ENCODE results near the gene ZNF526. TPM values are rescaled to one million over a fixed set of nuclear protein-coding genes. Genes with fewer than 3 reads are reported as not detected.

Gene ZNF526
- total and polyA plus RNA-seq, 5 experiments from 2014 or later: 3.9 to 20.1 (median 8.1) TPM

DNA sequence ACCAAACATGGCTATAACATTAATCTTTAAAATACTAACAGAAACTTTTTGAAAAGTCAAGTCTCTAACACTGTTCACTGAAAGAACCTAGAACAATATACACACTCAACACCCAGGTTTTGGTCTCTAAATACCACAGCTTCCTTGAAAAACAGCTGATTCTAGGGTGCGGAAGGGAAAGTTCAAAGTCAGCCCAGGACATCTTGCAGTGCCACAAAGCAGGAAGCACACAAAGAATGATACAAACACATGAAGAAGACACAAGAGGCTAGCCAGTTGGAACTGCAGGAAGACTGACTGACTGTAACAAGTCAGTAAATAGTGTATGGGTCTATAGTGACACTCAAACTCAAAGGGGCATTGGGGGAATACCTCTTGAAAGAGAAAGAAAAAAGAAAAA lies 7.2 kb upstream of the ZNF526 start:
- Mint-ChIP-seq H3K4me1 (peaks cover 37 to 77% (median 69%) of the 10 kb centered on the region in 4 donors), H3K27ac (peak overlapping the region; percentile 18 to 98 (median 64)), H3K4me3 (peak overlapping the region in 9 of 10 donors; percentile 4 to 75 (median 51)), H3K27me3 (peaks cover 0 to 2% (median 0%) of the 10 kb centered on the region in 5 donors), H3K9me3 (no peaks in the 10 kb centered on the region), H3K36me3 (peaks cover 0 to 78% (median 13%) of the 10 kb centered on the region in 3 donors)
- ATAC-seq: no peak
- POLR2A ChIA-PET: interaction anchor here (0.6 to 7.7 kb wide), 2 partner anchors 12 to 79 kb away, joined by 3 to 62 read pairs; no protein-coding TSS in a partner anchor
- DNase-seq: no peak

DNA sequence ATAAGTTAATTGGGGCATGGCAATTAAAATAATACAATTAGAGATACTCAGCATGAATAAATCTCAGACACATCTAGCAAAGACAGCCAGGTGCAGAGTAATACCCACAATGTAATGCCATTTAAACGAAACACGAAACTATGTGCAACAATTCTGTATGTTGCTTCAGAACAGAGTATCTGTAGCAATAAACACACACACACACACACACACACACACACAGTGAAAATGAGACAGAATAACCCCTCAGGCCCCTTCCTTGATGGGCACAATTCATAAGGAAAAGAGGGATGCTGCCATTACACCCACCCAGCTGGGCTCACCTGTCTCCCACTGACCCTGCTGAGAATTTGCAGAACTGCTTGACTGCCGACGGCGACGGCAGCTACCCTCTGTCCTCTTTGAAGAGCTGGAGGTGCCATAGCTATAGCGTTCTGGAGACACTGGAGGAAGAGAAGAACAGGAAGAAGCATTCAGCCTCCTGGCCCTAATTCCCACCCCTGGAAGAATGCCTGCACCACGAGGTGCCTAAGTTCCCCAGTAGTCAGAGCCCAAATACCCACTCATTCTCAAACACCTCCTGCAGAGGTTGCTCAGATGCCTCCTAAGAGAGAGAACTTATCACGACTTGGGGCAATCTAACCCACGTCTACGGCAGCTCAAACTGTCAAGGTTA lies 5.2 kb upstream of the ZNF526 start:
- peak overlapping the region; percentile 49 to 99 (median 96) for H3K27ac Mint-ChIP-seq
- ATAC-seq (no peak), DNase-seq (no peak)
- H3K4me3 Mint-ChIP-seq: peak overlapping the region; percentile 73 to 97 (median 93)
- H3K4me1 Mint-ChIP-seq: peaks cover 36 to 79% (median 71%) of the 10 kb centered on the region in 4 donors
- H3K36me3 Mint-ChIP-seq: peaks cover 0 to 57% (median 12%) of the 10 kb centered on the region in 3 donors
- POLR2A ChIA-PET: interaction anchor here (0.7 to 7.7 kb wide), 5 partner anchors 9 to 91 kb away, joined by 3 to 62 read pairs (median 5); partner anchors contain the start of gene GSK3A
- no peaks in the 10 kb centered on the region for H3K9me3 Mint-ChIP-seq
- peaks cover 0 to 2% (median 0%) of the 10 kb centered on the region in 5 donors for H3K27me3 Mint-ChIP-seq

DNA sequence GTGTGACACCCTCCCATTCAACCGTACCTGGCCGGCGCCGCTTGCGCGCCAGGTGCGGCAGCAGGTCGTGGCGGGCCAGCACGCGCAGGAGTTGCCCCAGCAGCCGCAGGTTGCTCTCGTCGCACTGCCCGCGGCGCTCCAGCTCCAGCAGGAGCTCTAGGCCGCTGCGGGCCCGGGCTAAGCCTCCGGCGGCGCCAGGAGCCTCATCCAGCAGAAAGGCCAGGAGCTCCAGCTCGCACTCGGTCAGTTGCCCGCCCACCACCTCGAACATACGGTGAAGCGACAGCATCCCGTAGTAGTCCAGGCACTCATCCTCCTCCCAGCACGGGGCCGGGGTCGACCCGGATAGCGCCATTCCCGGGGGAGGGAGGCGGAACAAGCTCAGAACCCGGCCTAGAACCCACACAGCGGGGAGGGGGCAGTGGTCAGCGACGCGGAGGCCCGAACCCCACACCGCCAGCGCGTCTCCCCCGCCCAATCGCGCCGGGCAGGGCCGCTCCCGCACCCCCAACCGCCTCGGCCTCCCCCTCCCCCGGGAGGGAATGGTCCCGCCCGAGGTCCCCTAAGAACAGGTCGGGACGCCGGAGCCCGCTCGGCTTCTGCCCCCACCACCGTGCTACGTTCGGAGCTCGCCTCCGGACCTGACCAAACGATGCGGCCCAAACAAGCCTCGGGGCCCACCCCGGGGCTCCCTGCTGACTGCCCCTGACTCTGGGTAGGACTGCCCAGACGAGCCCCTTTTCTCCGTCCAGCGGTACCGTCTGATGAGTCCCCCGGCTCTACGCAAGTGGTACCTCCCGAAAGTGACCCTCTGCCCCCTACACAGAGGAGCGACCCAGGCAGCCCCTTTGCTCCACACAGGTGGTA lies 3.2 kb upstream of the ZNF526 start:
- ATAC-seq: peak in 1 of 2 donors; percentile 0
- peaks cover 0 to 2% (median 0%) of the 10 kb centered on the region in 5 donors for H3K27me3 Mint-ChIP-seq
- peaks cover 0 to 44% (median 8%) of the 10 kb centered on the region in 3 donors for H3K36me3 Mint-ChIP-seq
- H3K4me1 Mint-ChIP-seq: peaks cover 41 to 85% (median 81%) of the 10 kb centered on the region in 4 donors
- no peaks in the 10 kb centered on the region for H3K9me3 Mint-ChIP-seq
- peak overlapping the region; percentile 94 to 100 (median 98) for H3K27ac Mint-ChIP-seq
- peak in 8 of 10 donors; percentile 10 to 71 (median 26) for DNase-seq
- H3K4me3 Mint-ChIP-seq: peak overlapping the region; percentile 91 to 97 (median 94)
- POLR2A ChIA-PET: interaction anchor here (0.5 to 7.7 kb wide), 15 partner anchors 9 to 339 kb away, joined by 3 to 62 read pairs (median 5); partner anchors contain the start of genes GSK3A and POU2F2

DNA sequence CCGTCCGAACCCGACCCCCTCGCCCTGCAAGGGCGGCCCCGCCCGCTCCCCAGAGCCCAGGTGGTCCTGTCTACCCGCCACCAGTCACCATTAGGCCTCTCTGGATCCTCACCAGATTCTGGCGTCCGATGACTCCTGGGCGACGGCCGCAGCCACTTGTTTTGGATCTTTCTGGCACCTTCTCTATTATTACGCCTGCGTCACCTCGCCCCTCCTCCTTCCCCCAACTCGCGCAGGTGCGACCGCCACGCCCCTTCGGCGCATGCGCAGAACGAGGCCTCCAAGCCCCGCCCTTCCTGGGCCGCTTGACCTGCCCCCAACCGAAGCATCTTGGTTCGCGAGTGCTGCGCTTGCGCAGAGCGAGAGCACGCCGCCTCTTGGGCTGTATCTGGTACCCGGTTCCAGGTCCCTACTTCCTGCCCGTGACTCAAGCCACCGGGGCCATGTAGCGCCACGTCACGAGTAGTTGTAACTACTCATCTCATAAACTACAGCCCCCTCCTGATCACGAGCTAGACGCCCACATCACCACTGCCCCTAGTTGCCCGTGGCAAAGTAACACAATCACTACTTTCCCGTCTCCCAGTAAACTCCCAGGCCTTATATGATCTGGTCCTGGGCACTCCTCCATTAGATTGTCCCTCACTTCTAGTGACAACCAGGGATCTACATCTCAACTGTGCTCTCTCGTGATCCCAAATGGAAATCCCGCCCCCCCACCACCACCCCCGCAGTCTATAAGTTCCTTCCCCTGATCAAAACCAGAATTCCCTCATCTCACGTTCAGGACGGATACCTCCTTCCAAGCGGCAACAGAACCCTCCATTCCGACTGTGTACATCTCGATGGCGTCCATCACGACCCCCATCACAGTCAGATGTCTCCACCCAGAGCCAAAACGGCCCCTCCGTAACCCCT lies 2.3 kb upstream of the ZNF526 start, which contains the start of gene DEDD2:
TSS of gene DEDD2 (minus strand) at position 158 of the 918 bp plus-strand sequence. CDS start 670 bp downstream, outside the sequence.
- Mint-ChIP-seq H3K4me1 (peaks cover 43 to 86% (median 83%) of the 10 kb centered on the region in 4 donors), H3K27ac (peak within 1 kb of the TSS; percentile 94 to 100 (median 98)), H3K27me3 (peaks cover 0 to 2% (median 0%) of the 10 kb centered on the region in 5 donors), H3K9me3 (no peaks in the 10 kb centered on the region), H3K36me3 (peaks cover 0 to 36% (median 7%) of the 10 kb centered on the region in 3 donors), H3K4me3 (peak within 1 kb of the TSS; percentile 91 to 97 (median 94))
- POLR2A ChIA-PET: interaction anchor here (0.5 to 7.7 kb wide), 10 partner anchors 10 to 340 kb away, joined by 3 to 62 read pairs (median 6); partner anchors contain the start of genes GSK3A and POU2F2
- ATAC-seq (peak; percentile 75 to 78), DNase-seq (peak; percentile 99 to 100 (median 100))

DNA sequence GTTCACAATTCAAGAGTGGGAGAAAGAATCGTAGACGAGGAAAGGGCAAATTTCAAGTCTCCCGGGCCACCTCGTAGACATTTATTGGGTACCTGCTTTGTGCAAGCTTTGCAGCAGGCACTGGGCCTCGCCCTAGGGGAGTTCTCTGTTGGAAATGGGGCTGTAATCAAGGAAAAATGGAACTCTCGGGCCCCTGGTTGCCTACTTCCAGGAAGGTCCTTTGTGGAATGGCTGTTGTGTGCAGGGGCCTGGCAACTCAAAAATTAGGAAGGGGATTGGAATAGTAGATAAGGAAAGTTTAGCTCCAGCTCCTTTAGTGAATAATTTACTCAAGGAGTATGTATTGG lies 612 bp downstream of the ZNF526 start:
- POLR2A ChIA-PET: interaction anchor here (1.0 to 2.7 kb wide), 4 partner anchors 14 to 30 kb away, joined by 3 to 26 read pairs (median 4); partner anchors contain the start of gene GSK3A
- ATAC-seq (no peak), DNase-seq (no peak)
- Mint-ChIP-seq H3K4me1 (peaks cover 30 to 63% (median 57%) of the 10 kb centered on the region in 4 donors), H3K27me3 (peaks cover 0 to 2% (median 0%) of the 10 kb centered on the region in 5 donors), H3K9me3 (no peaks in the 10 kb centered on the region), H3K4me3 (peak overlapping the region; percentile 96 to 100 (median 100)), H3K27ac (peak overlapping the region in 9 of 10 donors; percentile 76 to 100 (median 98)), H3K36me3 (peaks cover 0 to 21% (median 3%) of the 10 kb centered on the region in 3 donors)

DNA sequence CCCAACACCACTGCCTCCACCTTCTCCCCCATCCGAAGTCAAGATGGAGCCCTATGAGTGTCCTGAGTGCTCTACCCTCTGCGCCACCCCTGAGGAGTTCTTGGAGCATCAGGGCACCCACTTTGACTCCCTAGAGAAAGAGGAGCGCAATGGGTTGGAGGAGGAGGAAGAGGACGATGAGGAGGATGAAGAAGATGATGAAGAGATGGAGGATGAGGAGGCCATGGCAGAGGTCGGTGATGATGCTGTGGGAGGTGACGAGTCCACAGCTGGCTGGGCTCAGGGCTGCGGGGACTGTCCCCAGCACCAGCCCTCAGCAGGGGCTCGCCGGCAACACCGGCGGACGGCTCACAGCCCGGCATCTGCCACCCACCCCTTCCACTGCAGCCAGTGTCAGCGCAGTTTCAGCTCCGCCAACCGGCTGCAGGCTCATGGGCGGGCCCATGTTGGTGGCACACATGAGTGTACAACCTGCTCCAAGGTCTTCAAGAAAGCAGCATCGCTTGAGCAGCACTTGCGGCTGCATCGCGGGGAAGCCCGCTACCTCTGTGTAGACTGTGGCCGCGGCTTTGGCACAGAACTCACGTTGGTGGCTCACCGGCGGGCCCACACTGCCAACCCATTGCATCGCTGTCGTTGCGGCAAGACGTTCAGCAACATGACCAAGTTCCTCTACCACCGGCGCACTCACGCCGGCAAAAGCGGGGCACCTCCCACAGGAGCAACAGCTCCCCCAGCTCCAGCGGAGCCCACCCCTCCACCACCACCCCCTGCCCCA lies 5.0 kb downstream of the ZNF526 start:
- ATAC-seq (no peak), DNase-seq (no peak)
- POLR2A ChIA-PET: interaction anchor here (1.1 kb wide), 1 partner anchor 10 kb away, joined by 5 read pairs; no protein-coding TSS in a partner anchor
- H3K36me3 Mint-ChIP-seq: peaks cover 0 to 50% (median 8%) of the 10 kb centered on the region in 3 donors
- H3K4me3 Mint-ChIP-seq: no peak overlapping the region
- no peak overlapping the region for H3K27ac Mint-ChIP-seq
- no peaks in the 10 kb centered on the region for H3K9me3 Mint-ChIP-seq
- no peaks in the 10 kb centered on the region for H3K27me3 Mint-ChIP-seq
- H3K4me1 Mint-ChIP-seq: peaks cover 23 to 54% (median 38%) of the 10 kb centered on the region in 4 donors

DNA sequence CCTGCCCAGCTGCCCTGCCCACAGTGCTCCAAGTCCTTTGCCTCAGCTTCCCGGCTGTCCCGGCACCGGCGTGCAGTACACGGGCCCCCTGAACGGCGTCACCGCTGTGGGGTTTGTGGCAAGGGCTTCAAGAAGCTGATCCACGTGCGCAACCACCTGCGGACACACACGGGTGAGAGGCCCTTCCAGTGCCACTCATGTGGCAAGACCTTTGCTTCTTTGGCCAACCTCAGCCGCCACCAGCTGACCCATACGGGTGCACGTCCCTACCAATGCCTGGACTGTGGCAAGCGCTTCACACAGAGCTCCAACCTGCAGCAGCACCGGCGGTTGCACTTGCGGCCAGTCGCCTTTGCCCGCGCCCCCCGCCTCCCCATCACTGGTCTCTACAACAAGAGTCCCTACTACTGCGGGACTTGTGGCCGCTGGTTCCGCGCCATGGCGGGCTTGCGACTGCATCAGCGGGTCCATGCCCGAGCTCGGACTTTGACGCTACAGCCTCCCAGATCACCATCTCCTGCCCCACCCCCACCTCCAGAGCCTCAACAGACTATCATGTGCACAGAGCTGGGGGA lies 5.7 kb downstream of the ZNF526 start:
- ATAC-seq (no peak), DNase-seq (no peak)
- H3K4me3 Mint-ChIP-seq: no peak overlapping the region
- H3K4me1 Mint-ChIP-seq: peaks cover 19 to 47% (median 31%) of the 10 kb centered on the region in 4 donors
- no peaks in the 10 kb centered on the region for H3K9me3 Mint-ChIP-seq
- H3K27ac Mint-ChIP-seq: peak overlapping the region in 1 of 10 donors; percentile 5
- H3K36me3 Mint-ChIP-seq: peaks cover 0 to 55% (median 8%) of the 10 kb centered on the region in 3 donors
- POLR2A ChIA-PET: no interaction called here
- no peaks in the 10 kb centered on the region for H3K27me3 Mint-ChIP-seq

DNA sequence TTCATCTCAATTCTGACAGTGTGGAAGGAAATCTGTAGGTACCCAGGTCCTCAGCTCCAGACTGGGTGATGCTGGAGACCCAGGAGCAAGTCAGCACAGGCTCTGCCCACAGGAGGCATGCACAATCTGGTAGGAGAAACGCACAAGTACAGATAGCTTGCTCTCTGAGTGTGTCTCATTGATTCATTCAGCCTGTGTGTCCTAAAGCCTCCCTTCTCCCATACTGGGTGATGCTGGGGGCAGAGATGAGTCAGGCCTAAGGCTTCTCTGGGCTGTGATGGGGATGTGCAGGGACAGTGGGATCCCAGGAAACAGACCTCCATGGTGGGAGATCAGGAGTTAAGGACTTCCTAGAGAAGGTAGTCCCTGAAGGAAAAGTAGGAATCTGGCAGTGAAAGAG lies 6.8 kb downstream of the ZNF526 start:
- Mint-ChIP-seq H3K27me3 (no peaks in the 10 kb centered on the region), H3K9me3 (no peaks in the 10 kb centered on the region), H3K4me1 (peaks cover 19 to 48% (median 27%) of the 10 kb centered on the region in 4 donors), H3K4me3 (no peak overlapping the region), H3K27ac (peak overlapping the region in 1 of 10 donors; percentile 5), H3K36me3 (peaks cover 0 to 66% (median 8%) of the 10 kb centered on the region in 3 donors)
- no peak for DNase-seq
- POLR2A ChIA-PET: interaction anchor here (0.5 kb wide), 1 partner anchor 10 kb away, joined by 6 read pairs; no protein-coding TSS in a partner anchor
- ATAC-seq: no peak

DNA sequence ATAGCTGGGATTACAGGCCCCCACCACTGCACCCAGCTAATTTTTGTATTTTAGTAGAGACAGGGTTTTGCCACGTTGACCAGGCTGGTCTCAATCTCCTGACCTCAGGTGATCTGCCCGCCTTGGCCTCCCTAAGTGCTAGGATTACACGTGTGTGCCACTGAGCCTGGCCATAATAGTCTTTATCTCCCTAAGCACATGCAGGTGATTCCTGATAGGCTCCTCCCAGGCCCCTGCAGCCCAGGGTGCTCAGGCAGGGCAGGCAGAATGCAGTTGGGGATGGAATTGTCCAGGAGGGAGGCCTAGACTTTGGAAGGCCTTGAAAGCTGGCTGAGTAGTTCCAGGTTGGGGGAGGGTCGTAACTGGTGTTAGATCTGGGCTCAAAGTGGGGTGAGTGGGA lies 8.5 kb downstream of the ZNF526 start:
- H3K27me3 Mint-ChIP-seq: no peaks in the 10 kb centered on the region
- peak overlapping the region in 3 of 10 donors; percentile 36 to 75 (median 56) for H3K27ac Mint-ChIP-seq
- POLR2A ChIA-PET: interaction anchor here (0.9 to 1.3 kb wide), 3 partner anchors 8 to 13 kb away, joined by 3 to 4 read pairs (median 3); no protein-coding TSS in a partner anchor
- peaks cover 0 to 80% (median 8%) of the 10 kb centered on the region in 3 donors for H3K36me3 Mint-ChIP-seq
- no peaks in the 10 kb centered on the region for H3K9me3 Mint-ChIP-seq
- H3K4me1 Mint-ChIP-seq: peaks cover 7 to 45% (median 21%) of the 10 kb centered on the region in 4 donors
- ATAC-seq: no peak
- H3K4me3 Mint-ChIP-seq: no peak overlapping the region
- no peak for DNase-seq

DNA sequence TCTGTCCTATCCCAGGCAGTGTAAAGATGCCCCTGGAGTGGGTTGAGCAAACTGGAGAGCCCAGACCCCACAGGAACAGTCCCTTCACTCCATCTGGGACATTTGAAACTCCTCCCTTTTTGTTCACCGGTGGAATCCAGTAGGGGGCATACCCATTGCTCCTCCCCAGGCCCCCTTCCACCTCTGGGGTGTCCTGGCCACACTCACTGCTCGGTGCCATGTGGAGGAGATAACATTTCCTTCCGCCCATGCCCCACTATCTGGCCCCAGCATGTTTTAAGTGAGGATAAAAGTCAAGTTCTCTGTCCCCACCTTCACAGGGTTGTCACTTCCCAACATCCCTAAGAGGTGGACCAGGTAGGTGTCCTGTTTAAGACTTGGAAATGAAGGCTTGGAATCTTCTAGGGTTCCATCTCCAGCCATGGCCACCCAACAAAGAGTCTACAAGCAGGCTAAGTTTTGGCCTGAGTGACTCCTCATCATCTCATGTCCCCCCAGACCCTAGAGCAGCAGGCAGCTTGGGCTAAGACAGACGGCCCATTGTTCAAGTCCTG lies 9.3 kb downstream of the ZNF526 start:
- Mint-ChIP-seq H3K4me1 (peaks cover 7 to 42% (median 22%) of the 10 kb centered on the region in 4 donors), H3K9me3 (no peaks in the 10 kb centered on the region), H3K36me3 (peaks cover 0 to 84% (median 8%) of the 10 kb centered on the region in 3 donors), H3K27ac (peak overlapping the region in 5 of 10 donors; percentile 28 to 68 (median 56)), H3K27me3 (no peaks in the 10 kb centered on the region), H3K4me3 (no peak overlapping the region)
- POLR2A ChIA-PET: interaction anchor here (1.2 kb wide), 1 partner anchor 11 kb away, joined by 3 read pairs; no protein-coding TSS in a partner anchor
- DNase-seq (no peak), ATAC-seq (no peak)
